Body of pancreas (tissue), 4 donors: ENCODE results near the gene FANCD2OS.

Experiments
- CTCF ChIP-seq, 7 experiments: fragments of 450-650 bp in 4 of 7; fragments of 200-600 bp in 3 of 7; sonication (generic) in 3 of 7; IDR thresholded peaks; one replicate each; pipeline ENCODE4 v1.5.1; 2016 to 2019; ENCODE audit warnings: antibody characterized with exemption in 7 of 7
- POLR2A ChIP-seq, 3 donors: fragments of 450-650 bp; IDR thresholded peaks; one replicate each; pipeline ENCODE4 v1.6.1; 2016; ENCODE audit warnings: antibody characterized with exemption in 3 of 3, mild to moderate bottlenecking in 2 of 3

GRCh38 chr3:10149226-10149625 is 41.2 kb upstream of the FANCD2OS start:
- TF ChIP-seq CTCF (IDR thresholded peaks at IDR 0.05) (no peak), POLR2A (IDR thresholded peaks at IDR 0.05) (no peak)
